HFFc6 (cell line): Measurements from ENCODE around the gene SNRPD1. TPM values are rescaled to one million over a fixed set of nuclear protein-coding genes. Genes with fewer than 3 reads are reported as not detected.
"Not testable (repeated sequence)": the region's sequence is repeated elsewhere in the genome, so short reads cannot be mapped to it uniquely, and the experiment has no call there.

Source experiments
- DNase-seq: peaks from one replicate; pipeline ENCODE4 v3.0.0-alpha.2; 2018
- H3K27ac Mint-ChIP-seq: 2 replicates; pipeline ENCODE4 v1.8.0; 2020; ENCODE audit warnings: mild to moderate bottlenecking, mixed read lengths
- H3K27me3 Mint-ChIP-seq: 2 replicates; pipeline ENCODE4 v1.8.0; 2021; ENCODE audit warnings: mild to moderate bottlenecking, moderate library complexity, mixed read lengths; ENCODE audit not compliant: insufficient read depth
- H3K36me3 Mint-ChIP-seq: 2 replicates; pipeline ENCODE4 v1.8.0; 2021; ENCODE audit warnings: low read depth, mixed read lengths
- H3K4me1 Mint-ChIP-seq: 2 replicates; pipeline ENCODE4 v1.8.0; 2020; ENCODE audit warnings: low read depth, mixed read lengths
- H3K4me3 Mint-ChIP-seq: 2 replicates; pipeline ENCODE4 v1.8.0; 2020; ENCODE audit warnings: mild to moderate bottlenecking, moderate library complexity, mixed read lengths
- H3K9me3 Mint-ChIP-seq: 2 replicates; pipeline ENCODE4 v1.8.0; 2020; ENCODE audit warnings: mild to moderate bottlenecking, mixed read lengths
- CTCF ChIP-seq: fragments of 200-600 bp; sonication (generic); IDR thresholded peaks from 2 replicates; pipeline ENCODE4 v1.5.0; 2021; ENCODE audit warnings: antibody characterized with exemption, mild to moderate bottlenecking
- long read RNA-seq: library from polyadenylated mRNA; unstranded; transcript quantifications from one replicate; pipeline ENCODE4 v2.0.0, GENCODE V29; 2019
- total RNA-seq, 6 experiments: library from RNA; stranded (reverse); fragmentation: NEBNext Ultra II Directional; extraction: Animal tissue kit (Norgen Biotek cat#: 25700); gene quantifications; 2 replicates in 1 of 6; 3 replicates in 5 of 6; pipeline ENCODE4 v1.2.3, GENCODE V29; 2021

The SNRPD1 gene
- total RNA-seq = 10 to 100 TPM; 59.6 to 85.4 (median 73.9) TPM
- long read RNA-seq, full-length matches to known transcripts = 116 of 129 reads
- long read RNA-seq, partial matches to known transcripts = 7 of 129 reads
- long read RNA-seq, other reads (novel, unspliced or antisense) = 6 of 129 reads

DNA sequence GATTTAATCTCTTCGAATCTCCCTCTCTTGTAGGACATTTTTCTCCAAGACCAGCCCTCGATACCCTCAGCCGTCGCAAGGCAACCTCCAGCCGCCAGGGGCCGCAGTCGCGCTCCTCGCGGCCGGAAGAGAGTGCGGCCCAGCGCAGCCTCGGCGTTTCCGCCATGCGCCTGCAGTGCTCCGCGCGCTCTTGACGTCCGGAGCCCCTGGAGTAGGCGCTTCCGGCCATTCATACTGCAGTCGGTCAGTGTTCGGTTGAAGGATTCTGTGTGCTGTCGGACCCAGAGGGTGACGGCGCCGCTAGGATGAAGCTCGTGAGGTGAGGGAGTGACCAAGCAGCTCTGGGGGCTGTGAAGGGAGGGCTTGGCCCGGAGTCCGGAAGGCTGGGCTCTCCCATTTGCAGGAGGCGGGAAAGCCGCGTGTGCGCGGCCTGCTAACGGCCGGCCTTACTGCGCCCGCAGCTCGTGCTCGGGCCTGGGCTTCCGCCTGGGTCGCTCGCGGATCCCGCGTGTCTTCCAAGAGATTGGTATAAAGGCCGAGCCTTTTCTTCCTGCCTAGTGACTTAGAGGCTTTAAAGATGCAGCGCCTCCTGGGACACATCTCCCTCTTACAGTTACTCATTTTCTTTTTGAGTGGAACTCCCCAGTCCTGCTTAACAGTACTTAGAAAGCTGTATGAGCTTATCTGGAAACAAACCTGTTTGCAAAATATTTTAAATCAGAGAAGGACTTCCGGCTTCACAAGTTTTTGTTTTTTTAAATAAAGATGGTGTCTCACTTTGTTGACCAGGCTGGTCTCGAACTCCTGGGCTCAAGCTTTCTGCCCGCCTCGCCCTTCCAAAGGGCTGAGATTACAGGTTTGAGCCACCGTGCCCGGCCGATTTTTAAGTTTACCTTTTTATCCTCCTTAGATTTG lies at the start of gene SNRPD1:
TSS of gene SNRPD1 (plus strand) at position 190 of the 915 bp plus-strand sequence. CDS start at position 306, 116 bp downstream.
- peak within 1 kb of the TSS; percentile 97 for H3K27ac Mint-ChIP-seq
- H3K9me3 Mint-ChIP-seq = no peaks in the 10 kb centered on the region
- peaks cover 34% of the 10 kb centered on the region for H3K36me3 Mint-ChIP-seq
- H3K4me3 Mint-ChIP-seq = peak within 1 kb of the TSS; percentile 96
- H3K27me3 Mint-ChIP-seq = peaks cover 3% of the 10 kb centered on the region; the same call in 1 of the 2 replicates
- peak; percentile 95 for TF ChIP-seq CTCF
- DNase-seq = peak; percentile 81
- H3K4me1 Mint-ChIP-seq = peaks cover 16% of the 10 kb centered on the region

GRCh38 chr18:21571772-21572171 lies 40.3 kb upstream of the SNRPD1 start:
- no peak for TF ChIP-seq CTCF
- Mint-ChIP-seq H3K27me3 (no peaks in the 10 kb centered on the region), H3K4me3 (no peak overlapping the region), H3K36me3 (peaks cover 27% of the 10 kb centered on the region), H3K4me1 (peaks cover 22% of the 10 kb centered on the region), H3K27ac (no peak overlapping the region), H3K9me3 (no peaks in the 10 kb centered on the region)
- DNase-seq = no peak

DNA sequence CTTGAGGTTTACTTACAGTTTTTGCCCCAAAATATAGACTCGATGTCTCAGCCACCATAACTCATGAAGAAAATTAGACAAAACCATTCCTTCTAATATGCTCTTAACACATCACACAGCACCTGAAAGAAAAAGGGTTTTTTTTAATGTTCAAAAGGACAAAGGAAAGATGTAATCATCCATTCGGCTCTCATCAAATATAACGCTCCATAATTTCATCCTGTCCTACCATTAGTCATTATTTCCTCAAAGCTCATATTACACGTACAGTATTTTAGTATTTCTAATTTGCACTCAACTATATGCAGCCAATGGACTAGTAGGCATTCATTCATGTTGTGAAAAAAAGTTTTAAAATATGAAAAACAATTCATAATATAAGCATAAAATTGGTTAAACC lies 36.5 kb upstream of the SNRPD1 start:
- no peak overlapping the region for H3K4me3 Mint-ChIP-seq

GRCh38 chr18:21584391-21584790 lies 27.7 kb upstream of the SNRPD1 start:
- Mint-ChIP-seq H3K4me3 (no peak overlapping the region), H3K27ac (no peak overlapping the region), H3K36me3 (peaks cover 10% of the 10 kb centered on the region), H3K27me3 (no peaks in the 10 kb centered on the region; the same call in 1 of the 2 replicates), H3K4me1 (no peaks in the 10 kb centered on the region), H3K9me3 (no peaks in the 10 kb centered on the region)
- no peak for TF ChIP-seq CTCF
- DNase-seq = no peak

More for the DNA sequence above, 36.5 kb upstream of the SNRPD1 start:
- Mint-ChIP-seq H3K9me3 (no peaks in the 10 kb centered on the region), H3K27ac (no peak overlapping the region), H3K4me1 (peaks cover 22% of the 10 kb centered on the region), H3K27me3 (no peaks in the 10 kb centered on the region; the same call in none of the 2 replicates), H3K36me3 (peaks cover 35% of the 10 kb centered on the region)
- DNase-seq = no peak
- TF ChIP-seq CTCF = no peak

DNA sequence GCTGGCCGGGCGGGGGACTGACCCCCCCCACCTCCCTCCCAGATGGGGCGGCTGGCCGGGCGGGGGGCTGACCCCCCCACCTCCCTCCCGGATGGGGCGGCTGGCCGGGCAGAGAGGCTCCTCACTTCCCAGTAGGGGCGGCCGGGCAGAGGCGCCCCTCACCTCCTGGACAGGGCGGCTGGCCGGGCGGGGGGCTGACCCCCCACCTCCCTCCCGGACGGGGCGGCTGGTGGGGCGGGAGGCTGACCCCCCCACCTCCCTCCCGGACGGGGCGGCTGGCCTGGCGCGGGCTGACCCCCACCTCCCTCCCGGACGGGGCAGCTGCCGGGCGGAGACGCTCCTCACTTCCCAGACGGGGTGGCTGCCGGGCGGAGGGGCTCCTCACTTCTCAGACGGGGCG lies 19.8 kb upstream of the SNRPD1 start:
- H3K9me3 Mint-ChIP-seq, H3K27ac Mint-ChIP-seq, H3K4me3 Mint-ChIP-seq, H3K4me1 Mint-ChIP-seq, H3K27me3 Mint-ChIP-seq, H3K36me3 Mint-ChIP-seq, DNase-seq: not testable (repeated sequence)
